Keratinocyte (primary cell): ENCODE measurements around the gene PPFIA1. TPM values are rescaled to one million over a fixed set of nuclear protein-coding genes. Genes with fewer than 3 reads are reported as not detected.

Experiments
- DNase-seq: peaks from one replicate; pipeline ENCODE4 v3.0.0-alpha.2; 2011; ENCODE audit warnings: low read depth, missing footprints, low spot score
- FAIRE-seq: peaks from 2 replicates; lab custom pipeline; 2011; peaks lifted over from hg19 to GRCh38; lab: Jason Lieb, UNC
- H2AFZ ChIP-seq: 2 replicates; pipeline ENCODE4 v1.6.0; 2012; ENCODE audit warnings: low read length, control low read depth, inconsistent platforms; ENCODE audit not compliant: control insufficient read depth
- H3K27ac ChIP-seq: 2 replicates; pipeline ENCODE4 v1.5.1; 2011; ENCODE audit warnings: low read length; ENCODE audit not compliant: control insufficient read depth, insufficient read depth
- H3K27me3 ChIP-seq: 3 replicates; pipeline ENCODE4 v1.6.0; 2011; ENCODE audit warnings: low read length; ENCODE audit not compliant: control insufficient read depth, insufficient read depth; ENCODE audit errors: extremely low read depth
- H3K36me3 ChIP-seq, 2 experiments: 2 replicates in 1 of 2; 3 replicates in 1 of 2; pipeline ENCODE4 v1.5.1; 2011; ENCODE audit warnings: low read length in 2 of 2, mild to moderate bottlenecking in 1 of 2; ENCODE audit not compliant: control insufficient read depth in 2 of 2, insufficient read depth in 2 of 2; ENCODE audit errors: extremely low read depth in 1 of 2
- H3K4me1 ChIP-seq: 3 replicates; pipeline ENCODE4 v1.5.1; 2011; ENCODE audit warnings: low read length; ENCODE audit not compliant: control insufficient read depth, insufficient read depth; ENCODE audit errors: extremely low read depth
- H3K4me2 ChIP-seq: 3 replicates; pipeline ENCODE4 v1.6.0; 2011; ENCODE audit warnings: low read depth, low read length; ENCODE audit not compliant: control insufficient read depth, insufficient read depth; ENCODE audit errors: extremely low read depth
- H3K4me3 ChIP-seq, 3 experiments: fragments of 200-600 bp in 1 of 3; sonication (generic) in 1 of 3; 2 replicates in 2 of 3; 3 replicates in 1 of 3; pipeline ENCODE4 v1.5.1; 2011 to 2016; ENCODE audit warnings: low read length in 3 of 3, mild to moderate bottlenecking in 3 of 3, control low read depth in 2 of 3, inconsistent platforms in 1 of 3, low read depth in 1 of 3, mixed read lengths in 1 of 3, mixed run types in 1 of 3, moderate library complexity in 1 of 3; ENCODE audit not compliant: control insufficient read depth in 2 of 3, insufficient read depth in 2 of 3; ENCODE audit errors: extremely low read depth in 1 of 3
- H3K79me2 ChIP-seq: 2 replicates; pipeline ENCODE4 v1.6.0; 2012; ENCODE audit warnings: low read length; ENCODE audit not compliant: control insufficient read depth, insufficient read depth
- H3K9ac ChIP-seq: 3 replicates; pipeline ENCODE4 v1.6.0; 2011; ENCODE audit warnings: low read length; ENCODE audit not compliant: control insufficient read depth, insufficient read depth; ENCODE audit errors: extremely low read depth
- H3K9me1 ChIP-seq: 3 replicates; pipeline ENCODE4 v1.6.0; 2011; ENCODE audit warnings: low read length; ENCODE audit not compliant: control insufficient read depth, insufficient read depth; ENCODE audit errors: extremely low read depth
- H3K9me3 ChIP-seq: 2 replicates; pipeline ENCODE4 v1.5.1; 2012; ENCODE audit warnings: low read depth, low read length; ENCODE audit not compliant: control insufficient read depth
- H4K20me1 ChIP-seq: 3 replicates; pipeline ENCODE4 v1.6.0; 2011; ENCODE audit warnings: low read length; ENCODE audit not compliant: control insufficient read depth, insufficient read depth; ENCODE audit errors: extremely low read depth
- CTCF ChIP-seq, 3 experiments: IDR thresholded peaks in 1 of 3; conservative IDR thresholded peaks in 1 of 3; optimal IDR thresholded peaks in 1 of 3; 2 replicates in 2 of 3; 3 replicates in 1 of 3; pipeline versions ENCODE3 to v1.5.1; 2011; ENCODE audit warnings: low read length in 3 of 3, mild to moderate bottlenecking in 3 of 3, moderate library complexity in 2 of 3, control low read depth in 1 of 3, inconsistent platforms in 1 of 3; ENCODE audit not compliant: insufficient read depth in 2 of 3; ENCODE audit errors: extremely low read depth in 1 of 3
- EZH2 ChIP-seq: IDR thresholded peaks from one replicate; pipeline ENCODE4 v1.6.1; 2012; ENCODE audit warnings: inconsistent platforms, mild to moderate bottlenecking, low read length, moderate library complexity
- dilution Hi-C: fragments of 300-500 bp; cut with MboI; formaldehyde crosslinking; loops from one replicate; pipeline ENCODE4 v1.7.0; 2020; ENCODE audit warnings: low sequenced_read_pairs; ENCODE audit not compliant: extremely low pct_ligation_motif_present
- polyA plus RNA-seq, 5 experiments: library from polyadenylated mRNA; depleted of rRNA in 3 of 5; stranded (reverse) in 3 of 5; stranded (forward) in 1 of 5; unstranded in 1 of 5; fragments of >200 nt; gene quantifications; 1 replicate in 1 of 5; 2 replicates in 3 of 5; 3 replicates in 1 of 5; pipeline versions ENCODE4 v1.2.1 to v1.2.3, GENCODE V29; 2011 to 2012; ENCODE audit warnings: missing spikeins in 2 of 5, low read depth in 1 of 5, low replicate concordance in 1 of 5

The PPFIA1 gene
- polyA plus RNA-seq, 1 donor (not counting 4 experiments of a cell fraction or from before 2014, with no cell fraction given) = 27.6 TPM

GRCh38 chr11:70243912-70244652 is 26.4 kb upstream of the PPFIA1 start:
- no peak for DNase-seq

GRCh38 chr11:70244698-70245097 is 25.8 kb upstream of the PPFIA1 start:
- Histone ChIP-seq H3K9ac (no peak overlapping the region), H3K36me3 (no peaks in the 10 kb centered on the region), H3K4me1 (no peaks in the 10 kb centered on the region), H3K4me2 (no peak overlapping the region), H4K20me1 (no peaks in the 10 kb centered on the region), H3K4me3 (no peak overlapping the region), H3K79me2 (no peaks in the 10 kb centered on the region), H3K27me3 (peaks cover 7% of the 10 kb centered on the region), H2AFZ (no peak overlapping the region), H3K9me1 (no peaks in the 10 kb centered on the region), H3K9me3 (no peaks in the 10 kb centered on the region), H3K27ac (no peak overlapping the region)
- FAIRE-seq (no peak), DNase-seq (no peak)
- dilution Hi-C loops = no loop called here
- no peak for TF ChIP-seq EZH2
- TF ChIP-seq CTCF (optimal IDR thresholded peaks at IDR 0.05 in 1 of 3, IDR thresholded peaks at IDR 0.05 in 1 of 3, conservative IDR thresholded peaks at IDR 0.05 in 1 of 3; ENCODE audit: extremely low read depth in 1 of 3, insufficient read depth in 2 of 3, low read length in 3 of 3) = no peak

More at GRCh38 chr11:70243912-70244652, 26.4 kb upstream of the PPFIA1 start:
- no peak for FAIRE-seq
- Histone ChIP-seq H3K4me1 (no peaks in the 10 kb centered on the region), H3K27ac (no peak overlapping the region), H3K4me3 (no peak overlapping the region), H2AFZ (no peak overlapping the region), H3K27me3 (peaks cover 5% of the 10 kb centered on the region), H3K9ac (no peak overlapping the region), H3K4me2 (no peak overlapping the region), H4K20me1 (no peaks in the 10 kb centered on the region), H3K79me2 (no peaks in the 10 kb centered on the region), H3K36me3 (no peaks in the 10 kb centered on the region), H3K9me1 (no peaks in the 10 kb centered on the region), H3K9me3 (no peaks in the 10 kb centered on the region)
- dilution Hi-C loops = no loop called here
- TF ChIP-seq CTCF (optimal IDR thresholded peaks at IDR 0.05 in 1 of 3, IDR thresholded peaks at IDR 0.05 in 1 of 3, conservative IDR thresholded peaks at IDR 0.05 in 1 of 3; ENCODE audit: extremely low read depth in 1 of 3, insufficient read depth in 2 of 3, low read length in 3 of 3) (no peak), EZH2 (no peak)
